ENCODE data around the gene PEX10.
"Not testable (repeated sequence)": the region's sequence is repeated elsewhere in the genome, so short reads cannot be mapped to it uniquely, and the experiment has no call there.

PEX10 gene

DNA sequence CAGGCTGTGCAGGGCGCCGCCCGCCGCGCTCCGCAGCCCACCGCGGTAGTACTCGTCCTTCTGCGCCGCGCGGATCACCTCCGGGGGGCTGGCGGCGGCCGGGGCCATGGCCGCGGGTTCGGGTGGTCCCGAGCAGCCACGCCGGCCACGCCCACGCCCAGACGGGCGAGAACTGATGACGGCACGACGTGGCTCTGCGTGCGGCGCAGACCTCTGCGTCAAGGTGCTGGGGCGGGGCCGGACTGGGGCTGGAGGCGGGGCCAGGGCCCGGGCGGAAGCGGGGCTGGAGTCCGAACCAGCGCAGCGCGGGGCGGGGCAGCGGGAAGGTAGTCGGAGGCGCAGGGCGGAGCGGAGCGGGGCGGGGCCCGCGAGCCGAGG lies at the start of gene PEX10:
Gene PEX10, minus strand, starts transcription at position 170 of the 378 bp plus-strand sequence. Its CDS starts 62 bp downstream, at position 108.
- no peak for FAIRE-seq

DNA sequence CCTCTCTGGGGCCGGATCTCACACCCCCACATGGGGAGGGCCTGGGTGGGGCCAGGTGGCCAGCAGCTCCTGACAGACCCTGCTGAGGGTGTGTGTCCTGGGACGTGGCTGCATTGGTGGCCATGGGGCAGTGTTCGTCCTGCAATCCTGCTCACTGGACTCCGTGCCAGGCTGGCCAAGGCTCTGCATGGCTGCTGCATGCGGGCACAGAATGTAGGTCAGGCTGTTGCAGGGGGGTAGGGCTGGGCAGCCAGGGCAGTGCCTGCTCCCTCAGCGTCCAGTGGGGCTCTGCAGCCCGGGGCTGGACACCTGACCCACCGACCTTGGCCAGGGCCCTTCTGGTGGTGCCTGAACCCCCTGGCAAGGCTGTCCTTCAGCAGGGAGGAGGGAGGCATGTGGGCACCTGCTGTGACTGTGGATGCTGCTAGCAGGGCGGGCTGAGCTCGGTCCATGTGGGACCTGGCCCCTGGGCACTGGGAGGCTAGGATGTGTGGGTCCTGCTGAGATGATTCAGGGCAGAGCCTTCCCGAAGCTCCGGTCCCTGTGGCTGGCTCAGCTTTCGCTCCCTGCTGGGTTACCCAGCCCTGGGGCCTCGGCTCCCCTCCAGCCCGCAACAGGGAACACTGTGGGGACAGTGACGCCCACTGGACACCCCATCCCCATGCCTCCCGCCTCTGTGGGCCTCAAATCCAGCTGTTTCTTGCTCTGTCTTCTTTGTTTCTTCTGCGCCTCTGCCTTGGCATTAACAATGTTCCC lies 48.8 kb upstream of the PEX10 start:
- no peak for FAIRE-seq

DNA sequence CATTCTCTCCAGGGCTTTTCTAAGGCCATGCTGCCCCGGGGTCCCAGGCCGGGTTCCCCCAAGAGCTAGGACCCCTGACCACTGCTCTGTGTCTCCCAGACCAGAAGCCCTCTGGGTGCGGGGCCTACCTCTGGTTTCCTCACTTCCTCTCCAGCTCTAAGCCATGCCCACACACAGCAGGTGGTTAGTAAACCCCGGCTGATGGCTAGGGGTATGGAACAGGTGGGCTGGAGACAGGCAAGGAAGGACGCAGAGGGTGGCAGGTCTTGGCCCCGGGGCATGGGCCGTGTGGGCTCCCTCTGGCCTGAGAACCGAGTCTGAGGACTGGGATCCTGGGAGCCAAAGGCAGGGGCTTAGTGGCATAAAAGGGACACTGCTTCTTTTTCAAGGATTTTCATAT lies 47.8 kb upstream of the PEX10 start:
- no peak for FAIRE-seq

DNA sequence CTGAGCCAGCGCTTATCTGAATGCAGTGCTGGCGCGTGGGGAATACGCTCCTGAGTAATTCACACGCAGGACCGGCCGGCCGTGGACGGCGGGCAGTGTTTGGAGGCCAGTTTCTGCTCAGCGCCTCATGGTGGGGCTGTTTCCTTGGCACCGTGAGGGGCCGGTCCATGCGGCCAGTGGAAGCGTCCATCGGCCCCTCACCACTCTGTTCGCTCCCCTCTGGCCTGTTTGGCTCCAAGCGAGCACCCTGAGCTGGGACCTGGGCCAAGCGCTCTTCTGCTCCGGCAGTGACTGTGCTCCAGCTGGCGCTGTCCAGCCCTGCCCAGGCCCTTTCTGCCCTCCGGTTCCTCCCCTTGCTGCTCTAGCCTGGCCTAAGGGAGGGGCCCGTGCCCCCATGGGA lies 47.4 kb upstream of the PEX10 start:
- no peak for FAIRE-seq

DNA sequence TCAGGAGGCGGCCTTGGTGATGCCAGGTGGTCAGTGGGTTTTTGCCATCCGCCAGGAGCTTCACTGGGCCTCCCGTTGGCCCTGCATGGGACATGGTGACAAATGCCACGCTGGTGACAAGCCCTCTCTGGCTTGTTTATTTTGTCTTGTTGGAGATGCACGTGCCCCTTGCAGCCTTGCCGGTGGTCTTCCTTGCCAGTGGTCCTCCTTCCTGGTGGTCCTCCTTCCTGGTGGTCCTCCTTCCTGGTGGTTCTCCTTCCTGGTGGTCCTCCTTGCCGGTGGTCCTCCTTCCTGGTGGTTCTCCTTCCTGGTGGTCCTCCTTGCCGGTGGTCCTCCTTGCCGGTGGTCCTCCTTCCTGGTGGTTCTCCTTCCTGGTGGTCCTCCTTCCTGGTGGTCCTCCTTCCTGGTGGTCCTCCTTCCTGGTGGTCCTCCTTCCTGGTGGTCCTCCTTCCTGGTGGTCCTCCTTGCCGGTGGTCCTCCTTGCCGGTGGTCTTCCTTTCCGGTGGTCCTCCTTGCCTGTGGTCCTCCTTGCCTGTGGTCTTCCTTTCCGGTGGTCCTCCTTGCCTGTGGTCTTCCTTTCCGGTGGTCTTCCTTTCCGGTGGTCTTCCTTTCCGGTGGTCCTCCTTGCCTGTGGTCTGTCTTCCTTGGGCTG lies 46.9 kb upstream of the PEX10 start:
- not testable (repeated sequence) for FAIRE-seq

DNA sequence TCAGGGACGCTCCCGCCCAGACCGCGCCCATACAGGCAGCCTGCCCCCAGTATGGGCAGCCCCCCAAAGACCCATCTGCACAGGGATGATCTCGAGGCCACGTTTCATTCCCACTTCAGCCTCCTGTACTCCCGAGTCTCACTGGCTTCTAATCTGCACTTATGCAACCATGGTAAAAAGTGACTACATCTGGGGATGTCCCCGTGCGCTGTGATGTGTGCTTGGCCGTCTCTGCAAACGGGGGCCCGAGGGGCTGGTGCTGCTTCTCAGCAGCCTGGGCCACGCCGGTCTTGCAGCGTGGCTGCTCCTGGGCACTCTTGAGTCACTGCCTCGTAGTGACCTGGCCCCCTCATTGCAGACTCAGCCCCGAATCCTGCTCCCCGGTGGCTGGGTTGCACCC lies 46.3 kb upstream of the PEX10 start:
- no peak for FAIRE-seq

DNA sequence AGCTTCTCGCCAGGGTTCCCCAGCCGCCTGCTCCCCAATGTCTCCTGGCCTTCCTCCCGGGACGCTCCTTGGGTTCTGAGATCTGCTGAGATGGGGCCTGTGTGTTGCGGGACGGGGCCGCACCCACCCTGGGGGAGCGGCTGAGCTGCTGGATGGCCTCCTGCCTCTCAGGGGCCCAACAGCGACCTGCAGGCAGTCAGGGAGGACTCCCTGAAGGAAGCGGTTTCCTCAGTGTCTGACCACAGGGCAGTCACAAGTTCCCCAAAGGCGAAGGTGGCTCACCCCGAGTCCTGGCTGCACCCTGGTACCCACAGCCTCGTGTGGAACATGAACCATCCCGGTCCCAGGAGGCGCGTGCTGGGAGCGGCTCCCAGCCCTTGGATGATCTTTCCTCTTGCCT lies 45.1 kb upstream of the PEX10 start:
- no peak for FAIRE-seq

DNA sequence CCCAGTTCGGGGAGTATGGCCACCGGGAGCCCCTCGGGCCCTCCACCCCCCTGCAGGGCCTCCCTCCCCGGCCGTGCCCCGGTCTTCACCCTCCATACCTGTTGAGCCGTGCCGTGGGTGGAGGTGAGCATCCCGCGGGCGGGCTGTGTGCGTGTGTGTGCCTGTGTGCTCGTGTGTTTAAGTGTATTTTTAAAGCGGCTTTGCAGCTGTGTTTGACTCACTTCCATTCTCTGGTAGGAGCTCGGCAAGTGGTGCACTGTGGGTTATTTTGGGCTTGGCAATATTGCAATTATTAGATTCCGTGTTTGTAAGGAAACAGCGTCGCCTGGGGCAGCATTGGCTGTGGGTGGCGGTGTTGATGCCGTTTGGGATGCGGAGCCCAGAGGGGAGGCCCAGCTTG lies 43.4 kb upstream of the PEX10 start:
- no peak for FAIRE-seq

DNA sequence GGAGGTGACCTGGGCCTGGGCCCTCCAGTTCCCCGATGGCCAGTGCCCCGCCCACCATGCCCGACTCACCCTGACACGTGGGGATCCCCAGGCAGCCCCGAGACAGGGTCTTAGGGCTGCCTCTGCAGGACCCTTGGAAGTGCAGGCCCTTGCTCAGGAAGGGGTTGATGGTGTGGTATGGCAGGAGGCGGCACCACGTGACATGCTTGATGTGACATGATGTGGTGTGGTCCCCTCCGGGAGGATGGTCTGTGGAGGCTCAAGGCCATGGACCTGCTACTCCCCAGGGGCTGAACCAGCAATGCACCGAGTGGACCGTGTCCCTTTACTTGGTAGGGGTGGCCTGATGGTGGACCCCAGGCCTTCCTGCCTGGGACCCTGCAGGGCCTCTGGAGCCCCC lies 41.9 kb upstream of the PEX10 start:
- no peak for FAIRE-seq

DNA sequence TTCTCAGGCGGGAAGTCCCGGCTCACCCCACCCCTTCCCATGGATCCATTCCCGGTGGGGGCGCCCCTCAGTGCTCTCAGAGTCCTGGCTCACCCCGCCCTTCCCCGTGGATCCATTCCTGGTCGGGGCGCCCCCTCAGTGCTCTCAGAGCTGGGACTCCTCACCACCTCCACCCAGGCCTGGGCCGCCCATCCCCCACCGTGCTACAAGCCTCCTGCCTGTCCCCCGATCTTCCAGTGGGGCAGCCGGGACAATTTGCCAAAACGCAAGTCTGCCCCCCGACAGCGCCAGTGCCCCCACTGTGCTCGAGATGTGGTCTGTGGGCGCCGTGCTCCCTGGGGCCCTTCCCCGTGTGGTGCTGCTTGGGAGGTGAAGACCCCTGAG lies 40.6 kb upstream of the PEX10 start:
- FAIRE-seq: no peak

DNA sequence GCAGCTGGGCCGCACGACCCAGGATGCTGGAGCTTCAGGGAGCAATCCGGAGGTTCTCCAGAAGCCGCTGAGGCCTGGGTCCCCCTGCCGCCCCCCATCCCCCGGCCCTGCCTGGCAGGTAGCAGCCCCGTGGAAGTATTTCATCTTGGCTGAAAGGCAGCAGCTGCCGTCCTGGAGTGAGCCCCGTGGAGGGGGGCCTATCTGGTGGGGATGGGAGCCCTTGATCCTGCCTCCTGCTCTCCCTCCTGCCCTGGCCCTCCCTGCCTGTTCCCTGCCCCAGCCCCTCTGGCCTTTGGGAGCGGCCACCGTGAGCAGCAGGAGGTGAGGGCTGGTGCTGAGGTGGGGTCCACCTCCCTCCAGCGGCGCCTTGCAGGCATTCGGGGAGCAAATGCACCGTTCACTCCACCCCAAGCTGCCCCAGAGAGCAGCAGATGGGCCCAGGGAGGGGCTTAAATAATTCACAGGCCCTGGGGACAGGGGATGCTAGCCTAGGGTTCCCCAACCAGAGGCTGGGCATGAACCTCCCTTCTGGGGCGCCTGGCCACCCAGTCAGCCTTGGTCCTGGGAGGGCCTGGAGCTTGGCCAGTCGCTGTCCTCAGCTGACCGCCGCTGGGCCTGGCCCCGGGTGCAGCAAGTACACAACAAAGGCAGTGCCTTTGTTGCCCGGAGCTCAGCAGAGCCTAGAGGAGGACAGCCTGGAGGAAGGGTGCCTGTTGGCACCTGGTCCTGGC lies 40.0 kb upstream of the PEX10 start:
- FAIRE-seq: no peak

DNA sequence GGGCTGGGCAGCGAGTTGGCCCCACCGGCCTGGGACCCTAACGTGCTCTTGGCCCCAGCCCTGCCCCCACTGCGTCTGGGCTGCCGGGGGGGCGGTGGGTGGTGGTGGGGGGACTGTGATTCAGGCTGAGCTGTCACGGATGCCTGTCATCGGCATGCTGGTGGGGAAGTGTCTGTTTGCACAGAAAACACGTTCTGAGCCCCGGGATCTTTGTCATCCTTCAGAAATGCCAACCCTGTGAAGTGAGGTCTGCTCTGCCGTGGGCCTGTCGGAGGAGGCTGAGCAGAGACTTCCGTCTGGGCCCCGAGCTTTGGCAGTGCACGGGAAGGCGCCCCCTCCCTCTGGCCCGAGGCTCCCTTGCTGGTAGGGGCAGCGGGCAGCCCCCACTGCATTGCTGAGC lies 39.4 kb upstream of the PEX10 start:
- no peak for FAIRE-seq

DNA sequence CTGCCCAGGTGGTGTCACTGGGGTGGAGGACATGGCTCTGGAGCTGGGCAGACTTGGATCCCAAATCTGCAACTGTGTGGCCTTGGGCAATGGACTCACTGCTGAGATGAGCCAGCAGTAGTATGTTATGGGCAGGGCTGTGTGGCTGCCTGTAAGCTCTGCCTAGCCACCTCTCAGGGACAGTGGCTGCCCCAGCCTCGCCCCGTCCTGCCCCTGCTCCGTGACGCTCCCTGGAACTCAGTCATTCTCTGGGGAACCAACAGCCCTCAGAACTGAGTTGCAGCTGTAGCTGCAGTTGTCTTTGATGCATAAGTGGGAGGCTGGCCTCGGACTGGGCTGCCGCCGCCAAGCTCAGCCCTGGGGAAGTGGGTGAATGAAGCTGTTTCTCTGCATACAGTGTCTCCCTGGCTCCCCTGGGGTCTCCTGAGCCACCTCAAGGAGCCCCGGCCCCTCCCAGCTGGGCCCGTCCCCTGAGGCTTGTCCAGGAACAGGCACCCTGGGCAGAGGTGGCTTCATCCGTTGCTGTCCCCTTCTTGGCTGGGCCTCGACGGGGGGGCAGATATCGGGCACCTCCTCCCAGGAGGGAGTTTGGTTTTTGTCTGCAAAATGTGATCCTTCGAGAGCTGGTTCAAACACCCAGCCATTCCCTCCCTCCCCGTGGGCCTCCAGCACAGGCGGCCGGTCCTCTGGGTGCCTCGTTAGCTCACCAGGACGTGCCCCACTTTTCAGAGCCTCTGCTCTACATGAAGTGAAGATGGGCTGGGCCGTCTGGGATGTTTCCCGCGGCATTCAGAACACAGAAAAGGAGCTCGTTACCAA lies 37.5 kb upstream of the PEX10 start:
- no peak for FAIRE-seq

DNA sequence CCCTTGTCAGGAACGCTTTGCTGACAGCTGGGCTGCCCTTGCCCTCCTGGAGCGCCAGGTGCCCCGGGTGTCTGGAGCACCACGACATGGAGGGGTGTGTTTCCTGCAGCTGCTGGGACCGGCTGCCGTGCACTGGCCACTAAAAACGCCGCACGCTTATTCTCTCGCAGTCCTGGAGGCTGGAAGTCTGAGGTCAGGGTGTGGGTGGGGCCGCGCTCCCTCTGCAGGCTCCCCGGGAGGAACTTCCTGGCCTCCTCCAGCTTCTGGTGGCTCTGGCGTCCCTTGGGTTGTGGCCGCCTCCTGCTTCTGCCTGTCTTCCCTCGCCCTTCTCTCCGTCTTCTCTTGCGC lies 35.7 kb upstream of the PEX10 start:
- no peak for FAIRE-seq

DNA sequence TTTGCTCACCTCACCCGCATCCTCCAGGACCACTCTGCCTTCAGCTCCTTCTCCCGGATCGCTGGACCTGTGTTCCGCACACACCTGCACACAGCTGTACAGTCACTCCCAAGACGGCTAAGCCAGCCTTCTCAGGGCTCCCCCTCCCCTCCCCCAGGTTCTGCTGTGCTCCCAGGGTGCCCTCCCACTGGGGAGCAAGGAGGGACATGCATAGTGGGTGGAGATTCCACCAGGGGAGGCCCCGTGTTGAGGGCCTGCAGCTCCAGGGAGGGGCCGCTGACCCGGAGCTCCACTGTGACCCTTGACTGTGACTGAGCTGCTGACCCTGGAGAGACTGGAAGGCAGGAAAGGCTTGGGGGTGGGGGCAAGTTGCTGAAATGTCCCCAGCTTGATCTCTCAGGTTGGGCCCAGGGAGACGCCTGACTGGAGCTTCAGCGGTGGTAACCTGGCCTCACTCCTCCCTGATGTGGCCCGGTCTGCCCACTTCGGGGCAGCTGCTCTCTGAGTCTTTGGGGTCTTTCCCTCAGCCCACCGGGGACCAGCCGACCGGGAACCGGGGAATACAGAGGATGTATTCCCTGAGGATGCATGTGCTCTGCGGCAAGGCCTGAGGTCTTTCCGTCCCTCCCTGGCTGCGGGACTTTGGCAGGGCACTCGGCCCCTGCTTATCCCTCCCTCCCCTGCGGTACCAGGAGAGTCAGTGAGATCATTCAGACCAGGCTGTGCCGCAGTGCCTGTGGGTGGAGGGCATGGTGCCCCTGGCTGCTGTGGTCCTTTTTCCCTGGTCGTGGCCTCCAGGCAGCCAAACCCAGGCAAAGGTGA lies 35.1 kb upstream of the PEX10 start:
- FAIRE-seq: no peak

DNA sequence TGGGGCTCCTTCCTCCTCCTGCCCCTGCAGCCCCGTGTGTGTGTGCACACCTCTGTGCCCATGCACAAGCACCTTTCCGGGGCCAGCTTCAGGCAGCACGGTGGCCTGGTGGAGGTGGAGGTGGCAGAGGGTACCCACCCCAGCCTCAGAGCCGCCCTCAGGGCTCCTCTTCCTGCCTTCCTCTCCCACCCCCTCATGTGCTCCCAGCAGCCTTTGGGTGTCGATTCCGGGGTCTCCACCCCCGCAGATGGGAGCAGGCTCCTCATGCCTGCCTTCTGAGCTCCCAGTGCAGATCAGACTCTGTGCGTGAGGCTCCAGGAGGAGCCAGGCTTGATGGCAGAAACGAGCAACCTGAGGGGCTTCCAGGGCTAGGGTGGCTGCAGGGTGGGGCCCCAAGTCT lies 34.5 kb upstream of the PEX10 start:
- no peak for FAIRE-seq

DNA sequence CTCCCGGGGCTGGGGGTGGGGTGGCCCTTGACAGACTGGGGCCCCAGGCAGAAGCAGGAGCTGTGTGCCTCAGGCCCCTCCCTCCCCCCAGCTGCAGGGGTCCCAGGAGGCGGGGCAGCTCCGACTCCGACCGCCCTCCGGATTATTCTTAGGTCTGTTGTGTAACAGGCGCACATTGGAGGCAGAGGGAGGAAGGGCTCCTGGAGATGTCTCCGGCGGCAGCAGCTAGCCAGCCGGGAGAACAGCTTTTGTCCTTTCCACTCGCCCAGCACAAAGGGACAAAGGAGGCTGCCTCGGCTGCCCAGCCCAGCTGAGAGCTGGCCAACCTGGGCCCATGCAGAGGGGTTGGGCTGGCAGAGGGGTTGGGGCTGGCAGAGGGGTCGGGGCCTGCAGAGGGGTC lies 34.0 kb upstream of the PEX10 start:
- FAIRE-seq: no peak

DNA sequence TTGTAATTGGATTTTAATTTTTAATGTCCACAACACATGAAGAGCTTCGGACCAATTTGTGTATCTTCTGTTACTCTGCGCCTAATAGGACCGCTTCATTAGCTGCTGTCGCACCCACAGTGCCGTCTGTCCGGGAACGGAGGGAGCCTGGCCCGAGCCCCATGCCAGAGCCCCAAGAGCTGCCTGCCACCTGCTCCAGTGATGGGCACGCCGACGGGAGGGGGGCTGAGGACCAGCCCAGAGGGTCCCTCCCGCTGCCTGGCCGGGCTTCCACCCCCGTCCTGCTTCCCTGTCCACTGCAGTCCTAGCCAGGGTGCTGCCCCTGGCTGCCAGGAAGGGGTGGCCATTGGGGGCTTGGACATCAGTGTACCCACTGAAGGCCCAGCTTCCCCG lies 33.5 kb upstream of the PEX10 start:
- no peak for FAIRE-seq

DNA sequence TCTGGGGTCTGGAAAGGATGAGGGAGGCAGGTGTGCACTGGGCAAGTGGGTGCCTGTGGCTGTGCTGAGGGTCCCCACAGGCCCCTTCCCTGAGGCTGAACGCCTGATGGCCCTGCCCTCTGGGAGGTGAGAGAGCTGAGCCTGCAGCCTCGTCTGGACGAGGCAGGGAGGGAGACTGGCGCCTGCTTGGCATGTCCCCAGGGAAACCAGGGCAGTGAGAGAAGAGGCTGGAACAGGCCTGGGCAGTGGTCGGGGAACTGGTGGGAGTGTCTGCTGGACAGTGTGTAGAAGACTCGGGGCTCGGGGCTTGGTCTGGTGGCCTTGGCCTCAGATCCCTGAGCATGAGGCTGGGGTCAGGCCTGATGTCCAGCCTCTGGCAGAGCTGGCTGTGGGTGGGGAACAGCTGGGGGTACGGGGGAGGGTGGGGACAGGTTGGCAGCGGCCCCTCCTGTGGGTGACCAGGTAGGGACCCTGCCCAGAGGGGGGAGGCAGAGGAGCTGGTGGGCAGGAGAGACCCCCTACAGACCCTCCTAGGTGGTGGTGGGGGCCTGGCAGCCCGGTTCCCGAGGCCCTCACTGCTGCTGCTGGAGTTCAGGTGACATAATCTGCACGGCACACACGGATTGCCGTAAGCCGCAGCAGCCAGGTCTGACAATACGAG lies 32.9 kb upstream of the PEX10 start:
- FAIRE-seq: no peak

DNA sequence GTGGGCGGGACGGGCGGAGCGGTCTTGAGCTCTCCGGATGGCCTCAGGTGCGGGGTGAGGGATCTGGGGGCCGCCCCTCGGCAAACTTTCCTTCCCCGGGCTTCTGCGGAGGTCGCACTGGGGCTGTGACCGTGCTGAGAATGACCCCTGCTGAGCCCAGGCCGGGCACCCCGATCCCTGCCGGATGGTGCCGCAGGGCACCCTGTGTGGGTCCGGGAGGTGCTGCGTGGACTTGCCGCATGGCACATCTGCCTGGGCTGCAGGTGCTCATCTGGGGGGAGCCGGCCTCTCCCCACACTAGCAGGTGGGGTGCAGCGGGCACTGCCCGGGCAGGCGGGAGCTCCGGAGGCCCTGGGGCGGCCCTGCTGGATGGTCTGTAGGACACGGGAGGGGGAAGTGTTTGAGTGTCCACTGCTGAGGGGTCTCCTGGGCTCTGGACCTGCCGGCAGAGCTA lies 31.8 kb upstream of the PEX10 start:
- FAIRE-seq: no peak

DNA sequence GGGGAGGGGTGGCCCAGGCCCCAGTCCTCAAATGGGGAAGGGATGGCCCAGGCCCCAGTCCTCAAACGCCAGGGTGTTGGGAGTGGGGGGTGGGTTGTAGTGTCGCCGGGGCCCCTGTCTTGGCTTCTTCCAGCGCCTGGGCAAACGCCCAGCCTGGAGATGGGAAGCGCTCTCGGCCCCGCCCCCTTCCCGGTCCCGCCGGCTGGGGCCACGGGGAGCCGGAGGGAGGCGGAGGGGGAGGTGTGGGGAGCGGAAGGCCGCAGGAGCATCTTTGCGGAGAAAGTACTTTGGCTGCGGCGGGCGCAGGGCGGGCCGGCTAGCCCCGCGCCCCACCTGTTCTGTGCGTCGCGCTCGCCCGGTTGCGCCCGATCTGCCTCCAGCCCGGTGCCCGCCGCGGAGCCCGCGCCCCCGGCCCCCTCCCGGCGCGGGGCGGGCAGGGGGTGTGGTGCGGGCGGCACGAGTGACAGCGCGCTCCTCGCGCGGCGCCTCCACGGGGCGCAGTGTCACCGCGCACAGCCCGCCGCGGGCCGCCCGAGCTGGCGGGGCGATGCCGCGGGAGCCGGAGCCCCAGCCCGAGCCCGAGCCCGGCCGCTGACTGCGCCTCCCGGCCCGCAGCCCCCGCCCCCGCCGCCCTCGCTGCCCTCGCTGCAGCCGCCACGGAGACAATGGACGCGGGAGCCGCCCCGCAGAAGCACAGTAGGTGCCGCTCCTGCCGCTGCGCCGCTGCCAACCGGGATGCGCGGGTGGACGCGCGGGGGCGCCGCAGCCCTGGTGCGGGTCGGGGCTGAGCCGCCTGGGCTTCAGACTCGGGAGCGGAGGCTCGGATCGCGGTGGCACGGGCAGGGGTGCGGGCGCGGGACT lies 31.1 kb upstream of the PEX10 start:
- no peak for FAIRE-seq
